GM11168 (cell line): Measurements from ENCODE around the gene MSI2.

Experiments
- in situ Hi-C: fragments of 300-500 bp; cut with MboI; formaldehyde crosslinking; loops from one replicate; pipeline ENCODE4 v1.12.0; 2022; ENCODE audit warnings: low sequenced_read_pairs; ENCODE audit not compliant: unreplicated experiment

Gene MSI2

GRCh38 chr17:57379895-57380434 is 123.6 kb downstream of the MSI2 start:
- in situ Hi-C loops, result no loop called here

- in situ Hi-C loops, result no loop called here
Observed at GRCh38 chr17:57381498-57381897, 125.2 kb downstream of the MSI2 start.

GRCh38 chr17:57384219-57384618 is 127.9 kb downstream of the MSI2 start:
- in situ Hi-C loops, result no loop called here

- in situ Hi-C loops, result no loop called here
Observed at GRCh38 chr17:57385975-57386374, 129.7 kb downstream of the MSI2 start.

- in situ Hi-C loops, result no loop called here
Observed at GRCh38 chr17:57387575-57387974, 131.3 kb downstream of the MSI2 start.

GRCh38 chr17:57388131-57388725 is 131.9 kb downstream of the MSI2 start:
- in situ Hi-C loops, result no loop called here

GRCh38 chr17:57389473-57389872 is 133.2 kb downstream of the MSI2 start:
- in situ Hi-C loops, result no loop called here

GRCh38 chr17:57391076-57391825 is 134.9 kb downstream of the MSI2 start:
- in situ Hi-C loops, result no loop called here

- in situ Hi-C loops, result no loop called here
Observed at GRCh38 chr17:57391857-57392471, 135.6 kb downstream of the MSI2 start.

GRCh38 chr17:57393368-57393767 is 137.0 kb downstream of the MSI2 start:
- in situ Hi-C loops, result no loop called here

- in situ Hi-C loops, result no loop called here
Observed at GRCh38 chr17:57394375-57394774, 138.1 kb downstream of the MSI2 start.

GRCh38 chr17:57395721-57396321 is 139.5 kb downstream of the MSI2 start:
- in situ Hi-C loops, result no loop called here

GRCh38 chr17:57396511-57396921 is 140.2 kb downstream of the MSI2 start:
- in situ Hi-C loops, result no loop called here

GRCh38 chr17:57397402-57397801 is 141.1 kb downstream of the MSI2 start:
- in situ Hi-C loops, result no loop called here

GRCh38 chr17:57399690-57400089 is 143.4 kb downstream of the MSI2 start:
- in situ Hi-C loops, result no loop called here

GRCh38 chr17:57400648-57401047 is 144.3 kb downstream of the MSI2 start:
- in situ Hi-C loops, result no loop called here

- in situ Hi-C loops, result no loop called here
Observed at GRCh38 chr17:57401556-57402488, 145.5 kb downstream of the MSI2 start.

GRCh38 chr17:57402681-57403180 is 146.4 kb downstream of the MSI2 start:
- in situ Hi-C loops, result no loop called here

GRCh38 chr17:57403236-57403635 is 146.9 kb downstream of the MSI2 start:
- in situ Hi-C loops, result no loop called here

- in situ Hi-C loops, result no loop called here
Observed at GRCh38 chr17:57404073-57404472, 147.8 kb downstream of the MSI2 start.
